Transverse colon (tissue), 4 donors: ENCODE results near the gene IFIT2. TPM values are rescaled to one million over a fixed set of nuclear protein-coding genes. Genes with fewer than 3 reads are reported as not detected.

Source experiments
- DNase-seq: peaks from one replicate; pipeline ENCODE4 v3.0.0-alpha.2; 2019
- H3K27ac ChIP-seq, 4 donors: fragments of 200-600 bp; sonication (generic); 2 replicates each; pipeline ENCODE4 v1.5.1; 2016 to 2018; ENCODE audit warnings: inconsistent platforms in 4 of 4
- H3K27me3 ChIP-seq: fragments of 200-600 bp; sonication (generic); 2 replicates; pipeline ENCODE4 v1.5.1; 2017; ENCODE audit warnings: inconsistent platforms
- H3K36me3 ChIP-seq, 4 donors: fragments of 200-600 bp; sonication (generic); 2 replicates each; pipeline ENCODE4 v1.5.1; 2017 to 2019; ENCODE audit warnings: inconsistent platforms in 4 of 4
- H3K4me1 ChIP-seq, 4 donors: fragments of 200-600 bp; sonication (generic); 2 replicates each; pipeline ENCODE4 v1.5.1; 2017 to 2020; ENCODE audit warnings: inconsistent platforms in 4 of 4
- H3K4me3 ChIP-seq, 4 donors: fragments of 200-600 bp; sonication (generic); 1 replicate in 1 of 4; 2 replicates in 3 of 4; pipeline versions ENCODE4 v1.5.1 to v1.6.1; 2017 to 2019; ENCODE audit warnings: inconsistent platforms in 4 of 4
- H3K9me3 ChIP-seq, 2 donors: fragments of 200-600 bp; sonication (generic); 2 replicates each; pipeline ENCODE4 v1.5.1; 2017 to 2019; ENCODE audit warnings: inconsistent platforms in 2 of 2
- EP300 ChIP-seq: sonication (generic); formaldehyde crosslinking; IDR thresholded peaks from one replicate; pipeline ENCODE4 v1.6.1; 2017; ENCODE audit warnings: antibody characterized with exemption, low read depth
- POLR2A ChIP-seq: fragments of 450-650 bp; IDR thresholded peaks from one replicate; pipeline ENCODE4 v1.6.1; 2016; ENCODE audit warnings: antibody characterized with exemption, mild to moderate bottlenecking, moderate library complexity
- POLR2AphosphoS5 ChIP-seq, 3 donors: sonication (generic); formaldehyde crosslinking; IDR thresholded peaks; one replicate each; pipeline ENCODE4 v1.6.1; 2016; ENCODE audit warnings: antibody characterized with exemption in 3 of 3
- WGBS, 2 donors: methylation state at CpG; one replicate each; pipeline ENCODE4 v1.1.5; 2018; ENCODE audit warnings: low coverage in 1 of 2; 5-methylcytosine and 5-hydroxymethylcytosine counted together
- in situ Hi-C, 4 donors: fragments of 200-750 bp; cut with MboI; loops; one replicate each; pipeline versions ENCODE4 v1.15.0 to v1.15.1; 2017; ENCODE audit warnings: low sequenced_read_pairs in 3 of 4, low pct_ligation_motif_present in 1 of 4, low pct_unique_long_range_greater_than_20kb in 1 of 4
- intact Hi-C: fragments of 100-400 bp; cut with DNase I; formaldehyde crosslinking; loops from one replicate; pipeline ENCODE4 v1.15.1; 2023; ENCODE audit warnings: low total_unique reads
- total RNA-seq, 4 donors: library from RNA; depleted of rRNA; stranded (reverse); fragments of >200 nt; gene quantifications; one replicate each; pipeline ENCODE4 v1.1.0, GENCODE V29; 2016
- TF ChIP-seq, protein P1 (sequence below), 5 experiments: fragments of 200-600 bp in 3 of 5; fragments of 450-650 bp in 2 of 5; sonication (generic) in 3 of 5; IDR thresholded peaks; 1 replicate in 2 of 5; 2 replicates in 3 of 5; pipeline ENCODE4 v1.5.1; 2016 to 2017; ENCODE audit warnings: antibody characterized with exemption in 5 of 5, inconsistent platforms in 3 of 5, mild to moderate bottlenecking in 2 of 5, moderate library complexity in 1 of 5

The IFIT2 gene
- total RNA-seq, 4 donors from 2014 or later = 0.20 to 7.0 (median 2.3) TPM

DNA sequence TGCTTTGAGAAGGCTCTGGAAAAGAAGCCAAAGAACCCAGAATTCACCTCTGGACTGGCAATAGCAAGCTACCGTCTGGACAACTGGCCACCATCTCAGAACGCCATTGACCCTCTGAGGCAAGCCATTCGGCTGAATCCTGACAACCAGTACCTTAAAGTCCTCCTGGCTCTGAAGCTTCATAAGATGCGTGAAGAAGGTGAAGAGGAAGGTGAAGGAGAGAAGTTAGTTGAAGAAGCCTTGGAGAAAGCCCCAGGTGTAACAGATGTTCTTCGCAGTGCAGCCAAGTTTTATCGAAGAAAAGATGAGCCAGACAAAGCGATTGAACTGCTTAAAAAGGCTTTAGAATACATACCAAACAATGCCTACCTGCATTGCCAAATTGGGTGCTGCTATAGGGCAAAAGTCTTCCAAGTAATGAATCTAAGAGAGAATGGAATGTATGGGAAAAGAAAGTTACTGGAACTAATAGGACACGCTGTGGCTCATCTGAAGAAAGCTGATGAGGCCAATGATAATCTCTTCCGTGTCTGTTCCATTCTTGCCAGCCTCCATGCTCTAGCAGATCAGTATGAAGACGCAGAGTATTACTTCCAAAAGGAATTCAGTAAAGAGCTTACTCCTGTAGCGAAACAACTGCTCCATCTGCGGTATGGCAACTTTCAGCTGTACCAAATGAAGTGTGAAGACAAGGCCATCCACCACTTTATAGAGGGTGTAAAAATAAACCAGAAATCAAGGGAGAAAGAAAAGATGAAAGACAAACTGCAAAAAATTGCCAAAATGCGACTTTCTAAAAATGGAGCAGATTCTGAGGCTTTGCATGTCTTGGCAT, 4.8 kb downstream of the IFIT2 start:
- 88 to 92% methylated on average over 5 to 13 of the region's 13 CpGs for WGBS, 2 donors

DNA sequence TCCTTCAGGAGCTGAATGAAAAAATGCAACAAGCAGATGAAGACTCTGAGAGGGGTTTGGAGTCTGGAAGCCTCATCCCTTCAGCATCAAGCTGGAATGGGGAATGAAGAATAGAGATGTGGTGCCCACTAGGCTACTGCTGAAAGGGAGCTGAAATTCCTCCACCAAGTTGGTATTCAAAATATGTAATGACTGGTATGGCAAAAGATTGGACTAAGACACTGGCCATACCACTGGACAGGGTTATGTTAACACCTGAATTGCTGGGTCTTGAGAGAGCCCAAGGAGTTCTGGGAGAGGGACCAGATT, 5.4 kb downstream of the IFIT2 start:
- Histone ChIP-seq H3K4me3 (no peak overlapping the region), H3K27me3 (no peaks in the 10 kb centered on the region), H3K4me1 (peaks cover 12 to 35% (median 19%) of the 10 kb centered on the region in 4 donors), H3K27ac (no peak overlapping the region), H3K9me3 (no peaks in the 10 kb centered on the region), H3K36me3 (peaks cover 0 to 8% (median 0%) of the 10 kb centered on the region in 4 donors)
- in situ Hi-C loops = no loop called here
- intact Hi-C loops = no loop called here
- no peak for DNase-seq
- TF ChIP-seq POLR2A = no peak
- no peak for TF ChIP-seq POLR2AphosphoS5 (IDR thresholded peaks at IDR 0.05)

More for the DNA sequence above, 4.8 kb downstream of the IFIT2 start:
- DNase-seq = no peak
- TF ChIP-seq POLR2A (no peak), EP300 (no peak), POLR2AphosphoS5 (IDR thresholded peaks at IDR 0.05) (no peak)
- TF ChIP-seq, protein P1, sequence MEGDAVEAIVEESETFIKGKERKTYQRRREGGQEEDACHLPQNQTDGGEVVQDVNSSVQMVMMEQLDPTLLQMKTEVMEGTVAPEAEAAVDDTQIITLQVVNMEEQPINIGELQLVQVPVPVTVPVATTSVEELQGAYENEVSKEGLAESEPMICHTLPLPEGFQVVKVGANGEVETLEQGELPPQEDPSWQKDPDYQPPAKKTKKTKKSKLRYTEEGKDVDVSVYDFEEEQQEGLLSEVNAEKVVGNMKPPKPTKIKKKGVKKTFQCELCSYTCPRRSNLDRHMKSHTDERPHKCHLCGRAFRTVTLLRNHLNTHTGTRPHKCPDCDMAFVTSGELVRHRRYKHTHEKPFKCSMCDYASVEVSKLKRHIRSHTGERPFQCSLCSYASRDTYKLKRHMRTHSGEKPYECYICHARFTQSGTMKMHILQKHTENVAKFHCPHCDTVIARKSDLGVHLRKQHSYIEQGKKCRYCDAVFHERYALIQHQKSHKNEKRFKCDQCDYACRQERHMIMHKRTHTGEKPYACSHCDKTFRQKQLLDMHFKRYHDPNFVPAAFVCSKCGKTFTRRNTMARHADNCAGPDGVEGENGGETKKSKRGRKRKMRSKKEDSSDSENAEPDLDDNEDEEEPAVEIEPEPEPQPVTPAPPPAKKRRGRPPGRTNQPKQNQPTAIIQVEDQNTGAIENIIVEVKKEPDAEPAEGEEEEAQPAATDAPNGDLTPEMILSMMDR (IDR thresholded peaks at IDR 0.05) = no peak
- in situ Hi-C loops = no loop called here
- no peaks in the 10 kb centered on the region for H3K9me3 ChIP-seq
- peaks cover 0 to 8% (median 0%) of the 10 kb centered on the region in 4 donors for H3K36me3 ChIP-seq
- peaks cover 12 to 37% (median 21%) of the 10 kb centered on the region in 4 donors for H3K4me1 ChIP-seq
- intact Hi-C loops = no loop called here
- no peak overlapping the region for H3K27ac ChIP-seq
- H3K4me3 ChIP-seq = no peak overlapping the region
- no peaks in the 10 kb centered on the region for H3K27me3 ChIP-seq

DNA sequence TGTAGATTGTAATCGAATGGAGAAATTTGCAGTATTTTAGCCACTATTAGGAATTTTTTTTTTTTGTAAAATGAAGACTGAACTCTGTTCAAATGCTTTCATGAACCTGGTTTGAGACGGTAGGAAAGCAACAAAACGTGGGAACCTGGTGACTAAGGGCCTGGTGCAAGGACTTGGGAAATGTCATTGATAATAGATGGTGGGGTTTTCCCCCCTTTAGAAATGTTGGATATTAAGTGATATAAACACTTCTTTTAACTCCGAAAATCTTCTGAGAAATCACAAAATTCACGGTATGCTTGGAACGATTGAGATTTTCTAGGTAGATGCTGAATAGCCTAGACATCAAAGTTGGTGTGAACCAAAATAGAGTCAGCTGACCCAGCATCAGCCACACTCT, 6.4 kb downstream of the IFIT2 start:
- no peak for DNase-seq
- whole genome bisulfite sequencing, 2 donors = 93 to 94% methylated on average over 6 of the region's 6 CpGs
- H3K27me3 ChIP-seq = no peaks in the 10 kb centered on the region
- intact Hi-C loops (no loop called here), in situ Hi-C loops (no loop called here)
- H3K4me3 ChIP-seq = no peak overlapping the region
- no peak overlapping the region for H3K27ac ChIP-seq
- peaks cover 0 to 8% (median 0%) of the 10 kb centered on the region in 4 donors for H3K36me3 ChIP-seq
- peaks cover 5 to 24% (median 9%) of the 10 kb centered on the region in 4 donors for H3K4me1 ChIP-seq
- no peak for TF ChIP-seq POLR2A
- TF ChIP-seq, protein P1 (IDR thresholded peaks at IDR 0.05) = no peak
- TF ChIP-seq POLR2AphosphoS5 (IDR thresholded peaks at IDR 0.05) = no peak
- no peak for TF ChIP-seq EP300
- H3K9me3 ChIP-seq = no peaks in the 10 kb centered on the region

DNA sequence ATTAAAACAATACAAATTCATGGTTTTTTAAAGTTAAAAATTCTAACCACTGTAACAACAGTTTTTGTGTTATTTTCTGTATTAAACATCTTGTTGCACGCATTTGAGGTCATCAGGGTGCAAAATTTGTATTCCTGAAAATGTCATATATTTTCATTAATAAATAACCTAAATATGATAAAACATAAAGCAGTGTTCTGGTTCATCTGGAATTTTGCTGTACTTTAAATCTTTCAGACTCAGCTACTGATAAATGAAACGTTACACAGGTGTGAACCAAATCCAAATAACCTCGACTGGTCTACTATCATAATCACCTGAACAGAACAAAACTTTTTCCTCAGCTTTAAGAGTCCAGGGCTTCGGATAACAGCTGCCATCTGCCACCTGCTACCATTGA, 6.9 kb downstream of the IFIT2 start:
- in situ Hi-C loops = no loop called here
- no peaks in the 10 kb centered on the region for H3K9me3 ChIP-seq
- DNase-seq = no peak
- WGBS, 2 donors = 85 to 88% methylated on average over 4 of the region's 4 CpGs
- H3K4me1 ChIP-seq = peaks cover 4 to 20% (median 7%) of the 10 kb centered on the region in 4 donors
- H3K27ac ChIP-seq = no peak overlapping the region
- TF ChIP-seq, protein P1 (IDR thresholded peaks at IDR 0.05) = no peak
- TF ChIP-seq POLR2AphosphoS5 (IDR thresholded peaks at IDR 0.05) = no peak
- no peak for TF ChIP-seq EP300
- TF ChIP-seq POLR2A = no peak
- intact Hi-C loops = no loop called here
- H3K36me3 ChIP-seq = peaks cover 0 to 8% (median 0%) of the 10 kb centered on the region in 4 donors
- no peaks in the 10 kb centered on the region for H3K27me3 ChIP-seq
- no peak overlapping the region for H3K4me3 ChIP-seq
